HCT116 (cell line): ENCODE results near the gene FAM228B. TPM values are rescaled to one million over a fixed set of nuclear protein-coding genes. Genes with fewer than 3 reads are reported as not detected.

Source experiments
- ATAC-seq: fragments of 200-7000 bp; cut with Tn5 transposase; 2 replicates; pipeline ENCODE4 v1.9.1; 2020; ENCODE audit warnings: mild to moderate bottlenecking, moderate library complexity
- BruUV-seq: library from RNA; stranded (reverse); fragments of 400-500 nt; replicated peaks from 2 replicates; lab custom pipeline; 2021; lab: Mats Ljungman, UMichigan
- CTCF ChIA-PET: fragments of 300-600 bp; sonication (Branson Sonifier 250); formaldehyde crosslinking; loops from one replicate; lab custom pipeline; 2021; ENCODE audit warnings: antibody characterized with exemption; lab: Charles Lee
- POLR2A ChIA-PET: fragments of 300-600, 350-600 bp; sonication (Branson Sonifier 250); formaldehyde crosslinking; loops from one replicate; lab custom pipeline; 2021; ENCODE audit warnings: antibody characterized with exemption; lab: Charles Lee
- RAD21 ChIA-PET, 2 experiments: fragments of 300-600 bp; sonication (Branson Sonifier 250); formaldehyde crosslinking; loops; one replicate each; lab custom pipeline; 2023; ENCODE audit warnings: low total read pairs in 2 of 2; ENCODE audit not compliant: uncharacterized antibody in 2 of 2, unreplicated experiment in 2 of 2, low non-redundant PET in 1 of 2; lab: Charles Lee
- DNase-seq: peaks from one replicate; pipeline ENCODE4 v3.0.0-alpha.2; 2010; ENCODE audit warnings: low read depth, low spot score
- H2AFZ ChIP-seq: fragments of 200-600 bp; shearing (Covaris generic), sonication (generic); 2 replicates; pipeline ENCODE4 v1.6.1; 2017; ENCODE audit warnings: low read depth, mixed run types, mixed read lengths, antibody characterized with exemption, low read length; ENCODE audit not compliant: poor library complexity, severe bottlenecking
- H3K27ac ChIP-seq: 2 replicates; pipeline ENCODE4 v1.5.1; 2012; ENCODE audit warnings: low read depth, low read length
- H3K27me3 ChIP-seq: fragments of 200-600 bp; sonication (generic); 2 replicates; pipeline ENCODE4 v1.6.1; 2016; ENCODE audit warnings: mixed run types, low read length, mixed read lengths; ENCODE audit not compliant: insufficient read depth
- H3K36me3 ChIP-seq, 2 experiments: fragments of 200-500 bp in 1 of 2; fragments of 200-600 bp in 1 of 2; sonication (Bioruptor generic) in 1 of 2; sonication (generic) in 1 of 2; 2 replicates each; pipeline versions ENCODE4 v1.5.1 to v1.6.1; 2014 to 2016; ENCODE audit warnings: low read length in 2 of 2, inconsistent platforms in 1 of 2, mixed read lengths in 1 of 2, mixed run types in 1 of 2; ENCODE audit not compliant: insufficient read depth in 2 of 2, control insufficient read depth in 1 of 2
- H3K4me1 ChIP-seq, 2 experiments: fragments of 200-600 bp in 1 of 2; sonication (generic) in 1 of 2; 2 replicates each; pipeline versions ENCODE4 v1.5.1 to v1.6.1; 2012 to 2017; ENCODE audit warnings: low read length in 2 of 2, inconsistent platforms in 1 of 2, mild to moderate bottlenecking in 1 of 2, mixed read lengths in 1 of 2, mixed run types in 1 of 2, moderate library complexity in 1 of 2; ENCODE audit not compliant: insufficient read depth in 2 of 2, control insufficient read depth in 1 of 2
- H3K4me2 ChIP-seq: fragments of 200-600 bp; sonication (generic); 2 replicates; pipeline ENCODE4 v1.6.1; 2017; ENCODE audit warnings: mixed run types, low read length, mixed read lengths
- H3K4me3 ChIP-seq, 2 experiments: fragments of 200-600 bp in 1 of 2; sonication (generic) in 1 of 2; replicated peaks in 1 of 2; 2 replicates each; pipeline ENCODE4 v1.5.1; 2011 to 2016; ENCODE audit warnings: low read length in 2 of 2, control low read depth in 1 of 2, low read depth in 1 of 2, mild to moderate bottlenecking in 1 of 2, mixed read lengths in 1 of 2, mixed run types in 1 of 2
- H3K79me2 ChIP-seq: fragments of 200-600 bp; sonication (generic); 2 replicates; pipeline ENCODE4 v1.6.1; 2017; ENCODE audit warnings: mild to moderate bottlenecking, mixed run types, low read length, moderate library complexity, mixed read lengths; ENCODE audit not compliant: insufficient read depth
- H3K9ac ChIP-seq: fragments of 200-600 bp; sonication (generic); 2 replicates; pipeline ENCODE4 v1.6.1; 2016; ENCODE audit warnings: low read length, mixed read lengths
- H3K9me2 ChIP-seq: fragments of 200-600 bp; sonication (generic), shearing (Covaris generic); 2 replicates; pipeline ENCODE4 v1.6.1; 2017; ENCODE audit warnings: mixed run types, mild to moderate bottlenecking, moderate library complexity; ENCODE audit not compliant: insufficient read depth
- H3K9me3 ChIP-seq, 2 experiments: fragments of 200-500 bp in 1 of 2; fragments of 200-600 bp in 1 of 2; sonication (Bioruptor generic) in 1 of 2; sonication (generic) in 1 of 2; 2 replicates each; pipeline ENCODE4 v1.6.1; 2014 to 2017; ENCODE audit warnings: low read length in 2 of 2, mixed read lengths in 2 of 2, inconsistent platforms in 1 of 2, low read depth in 1 of 2, mild to moderate bottlenecking in 1 of 2, mixed run types in 1 of 2, moderate library complexity in 1 of 2; ENCODE audit not compliant: control insufficient read depth in 1 of 2, insufficient read depth in 1 of 2
- H4K20me1 ChIP-seq: fragments of 200-600 bp; sonication (generic), shearing (Covaris generic); 2 replicates; pipeline ENCODE4 v1.6.1; 2017; ENCODE audit warnings: mixed run types, mild to moderate bottlenecking, moderate library complexity; ENCODE audit not compliant: insufficient read depth
- CTCF ChIP-seq, 3 experiments: fragments of 200-600 bp in 1 of 3; sonication (generic) in 1 of 3; IDR thresholded peaks in 2 of 3; conservative IDR thresholded peaks in 1 of 3; 2 replicates each; pipeline ENCODE4 v1.5.1; 2012 to 2017; ENCODE audit warnings: low read depth in 2 of 3, low read length in 2 of 3, antibody characterized with exemption in 1 of 3, borderline replicate concordance in 1 of 3, control low read depth in 1 of 3, mild to moderate bottlenecking in 1 of 3, mixed read lengths in 1 of 3, mixed run types in 1 of 3, moderate library complexity in 1 of 3; ENCODE audit not compliant: insufficient read depth in 1 of 3
- EGR1 ChIP-seq: IDR thresholded peaks from 2 replicates; pipeline ENCODE4 v1.6.1; 2012; ENCODE audit warnings: low read depth
- EZH2 ChIP-seq: fragments of 200-600 bp; sonication (generic); IDR thresholded peaks from 2 replicates; pipeline ENCODE4 v1.6.1; 2017; ENCODE audit warnings: antibody characterized with exemption, mixed run types
- EZH2phosphoT487 ChIP-seq: fragments of 200-600 bp; IDR thresholded peaks from 2 replicates; pipeline ENCODE4 v1.6.1; 2018; ENCODE audit warnings: antibody characterized with exemption, borderline replicate concordance
- FOSL1 ChIP-seq: IDR thresholded peaks from 2 replicates; pipeline ENCODE4 v1.6.1; 2012; ENCODE audit warnings: low read depth
- JUND ChIP-seq: IDR thresholded peaks from 2 replicates; pipeline ENCODE4 v1.6.1; 2012
- MAX ChIP-seq: IDR thresholded peaks from 2 replicates; pipeline ENCODE4 v1.6.1; 2012
- POLR2AphosphoS5 ChIP-seq: IDR thresholded peaks from 2 replicates; pipeline ENCODE4 v1.6.1; 2011; ENCODE audit warnings: mild to moderate bottlenecking, low read depth, low read length, moderate library complexity
- RAD21 ChIP-seq: IDR thresholded peaks from 2 replicates; pipeline ENCODE4 v1.6.1; 2012; ENCODE audit warnings: low read depth, mild to moderate bottlenecking
- REST ChIP-seq: IDR thresholded peaks from 2 replicates; pipeline ENCODE4 v1.6.1; 2012; ENCODE audit warnings: low read depth
- SIN3A ChIP-seq: IDR thresholded peaks from 2 replicates; pipeline ENCODE4 v1.6.1; 2012; ENCODE audit warnings: low read depth
- SP1 ChIP-seq: IDR thresholded peaks from 2 replicates; pipeline ENCODE4 v1.6.1; 2012; ENCODE audit warnings: low read depth
- TCF7L2 ChIP-seq: IDR thresholded peaks from 2 replicates; pipeline ENCODE4 v1.7.0; 2011; ENCODE audit warnings: borderline replicate concordance, inconsistent platforms; ENCODE audit not compliant: insufficient read depth, insufficient read length; ENCODE audit errors: extremely low read depth
- ZFX ChIP-seq: fragments of 450-650 bp; IDR thresholded peaks from 2 replicates; pipeline ENCODE4 v1.6.1; 2017
- intact Hi-C: fragments of 100-400 bp; cut with micrococcal nuclease; formaldehyde crosslinking; loops from 2 replicates; pipeline ENCODE4 v1.10.0; 2022
- total RNA-seq: library from RNA; stranded (reverse); gene quantifications from one replicate; pipeline ENCODE4 v1.2.1, GENCODE V29; 2021; ENCODE audit not compliant: unreplicated experiment

Gene FAM228B
- total RNA-seq, 1 experiment from 2014 or later, result 5.6 TPM

GRCh38 chr2:24086241-24086640 lies 37.0 kb upstream of the FAM228B start (continued):
- no peak for TF ChIP-seq REST
- no peak for TF ChIP-seq CTCF (IDR thresholded peaks at IDR 0.05 in 2 of 3, conservative IDR thresholded peaks at IDR 0.05 in 1 of 3; ENCODE audit: borderline replicate concordance in 1 of 3, insufficient read depth in 1 of 3, low read depth in 2 of 3, low read length in 2 of 3)

- Histone ChIP-seq H3K79me2 (no peaks in the 10 kb centered on the region), H3K4me2 (no peak overlapping the region), H3K27ac (no peak overlapping the region), H3K4me3 (no peak overlapping the region), H4K20me1 (no peaks in the 10 kb centered on the region), H2AFZ (no peak overlapping the region), H3K9me2 (no peaks in the 10 kb centered on the region), H3K36me3 (no peaks in the 10 kb centered on the region; a peak in 1 of 4 replicates), H3K27me3 (no peaks in the 10 kb centered on the region), H3K9ac (no peak overlapping the region)
- intact Hi-C loops, result no loop called here
- ChIA-PET RAD21 (interaction anchor here in 1 of 2 experiments (0.7 kb wide), 1 partner anchor 18 kb away, joined by 8 read pairs; no protein-coding TSS in a partner anchor), POLR2A (no interaction called here), CTCF (no interaction called here)
- no peak for TF ChIP-seq EGR1
- TF ChIP-seq RAD21, result no peak
- TF ChIP-seq JUND, result no peak
- no peak for TF ChIP-seq FOSL1
- no peak for TF ChIP-seq POLR2AphosphoS5
- no peak for TF ChIP-seq ZFX
- no peak for TF ChIP-seq REST
- TF ChIP-seq EZH2phosphoT487, result no peak
- TF ChIP-seq SIN3A, result no peak
- no peak for TF ChIP-seq SP1
- no peak for TF ChIP-seq TCF7L2
- TF ChIP-seq EZH2, result no peak
- TF ChIP-seq MAX, result no peak
- TF ChIP-seq, all 23 proteins: peak for 0
- no peaks in the 10 kb centered on the region for H3K9me3 ChIP-seq
- H3K4me1 ChIP-seq, result peaks cover 11 to 20% of the 10 kb centered on the region in 2 experiments
- no TSS peak for BruUV-seq
- DNase-seq (no peak), ATAC-seq (no peak)
Measured at GRCh38 chr2:24087032-24087431, 36.2 kb upstream of the FAM228B start.
